ENCODE measurements around the gene DPP7. TPM values are rescaled to one million over a fixed set of nuclear protein-coding genes. Genes with fewer than 3 reads are reported as not detected.
A peak's percentile ranks its signal among the peaks of the same experiment; 100 is the strongest.

The DPP7 gene
- total RNA-seq, 2 experiments from 2014 or later = 248 TPM

GRCh38 chr9:137157618-137158415 is 43.3 kb upstream of the DPP7 start:
- Mint-ChIP-seq H3K4me3 (no peak overlapping the region), H3K9me3 (ENCODE audit: insufficient read depth) (no peaks in the 10 kb centered on the region), H3K27ac (no peak overlapping the region), H3K36me3 (ENCODE audit: low read depth) (no peaks in the 10 kb centered on the region), H3K4me1 (ENCODE audit: low read depth) (peaks cover 26% of the 10 kb centered on the region), H3K27me3 (ENCODE audit: low read depth) (peaks cover 36% of the 10 kb centered on the region)
- ATAC-seq (no peak), DNase-seq (no peak)
- POLR2A ChIA-PET = interaction anchor here (0.6 to 1.3 kb wide), 2 partner anchors 31 to 50 kb away, joined by 3 read pairs; no protein-coding TSS in a partner anchor
- CTCF ChIA-PET = interaction anchor here (1.0 kb wide), 1 partner anchor 90 kb away, joined by 3 read pairs; no protein-coding TSS in a partner anchor

- Mint-ChIP-seq H3K27me3 (ENCODE audit: low read depth) (peaks cover 35% of the 10 kb centered on the region), H3K27ac (no peak overlapping the region), H3K9me3 (ENCODE audit: insufficient read depth) (no peaks in the 10 kb centered on the region), H3K4me1 (ENCODE audit: low read depth) (peaks cover 25% of the 10 kb centered on the region), H3K4me3 (peak overlapping the region; percentile 32), H3K36me3 (ENCODE audit: low read depth) (no peaks in the 10 kb centered on the region)
- peak; percentile 64 for DNase-seq
- peak; percentile 58 for ATAC-seq
- ChIA-PET POLR2A (interaction anchor here (0.6 to 1.3 kb wide), 4 partner anchors 12 to 32 kb away, joined by 3 to 5 read pairs (median 3); no protein-coding TSS in a partner anchor), CTCF (interaction anchor here (0.7 to 1.2 kb wide), 3 partner anchors 43 to 209 kb away, joined by 3 read pairs; no protein-coding TSS in a partner anchor)
These were observed 42.2 kb upstream of the DPP7 start for GRCh38 chr9:137156567-137157375.

GRCh38 chr9:137152844-137153405 is 38.4 kb upstream of the DPP7 start:
- Mint-ChIP-seq H3K27ac (no peak overlapping the region), H3K27me3 (ENCODE audit: low read depth) (peaks cover 23% of the 10 kb centered on the region), H3K4me3 (no peak overlapping the region), H3K9me3 (ENCODE audit: insufficient read depth) (no peaks in the 10 kb centered on the region), H3K4me1 (ENCODE audit: low read depth) (peaks cover 19% of the 10 kb centered on the region), H3K36me3 (ENCODE audit: low read depth) (no peaks in the 10 kb centered on the region)
- POLR2A ChIA-PET = no interaction called here
- CTCF ChIA-PET = interaction anchor here (0.9 kb wide), 1 partner anchor 74 kb away, joined by 3 read pairs; the partner anchor contains the start of gene RNF224
- no peak for ATAC-seq
- DNase-seq = no peak

- Mint-ChIP-seq H3K4me1 (ENCODE audit: low read depth) (peaks cover 7% of the 10 kb centered on the region), H3K9me3 (ENCODE audit: insufficient read depth) (no peaks in the 10 kb centered on the region), H3K36me3 (ENCODE audit: low read depth) (no peaks in the 10 kb centered on the region), H3K27me3 (ENCODE audit: low read depth) (peaks cover 10% of the 10 kb centered on the region), H3K4me3 (no peak overlapping the region), H3K27ac (no peak overlapping the region)
- POLR2A ChIA-PET = interaction anchor here (0.8 to 1.3 kb wide), 4 partner anchors 13 to 90 kb away, joined by 3 to 4 read pairs (median 3); partner anchors contain the start of gene TUBB4B
- CTCF ChIA-PET = interaction anchor here (1.2 to 2.0 kb wide), 4 partner anchors 38 to 116 kb away, joined by 3 to 4 read pairs (median 4); partner anchors contain the start of genes ANAPC2, RNF224 and SSNA1
- ATAC-seq (peak; percentile 40), DNase-seq (peak; percentile 61)
These were observed 36.3 kb upstream of the DPP7 start for GRCh38 chr9:137150617-137151457.

GRCh38 chr9:137149942-137150616 is 35.5 kb upstream of the DPP7 start:
- Mint-ChIP-seq H3K4me1 (ENCODE audit: low read depth) (peaks cover 7% of the 10 kb centered on the region), H3K27ac (no peak overlapping the region), H3K9me3 (ENCODE audit: insufficient read depth) (no peaks in the 10 kb centered on the region), H3K36me3 (ENCODE audit: low read depth) (no peaks in the 10 kb centered on the region), H3K27me3 (ENCODE audit: low read depth) (peaks cover 7% of the 10 kb centered on the region), H3K4me3 (no peak overlapping the region)
- ChIA-PET CTCF (interaction anchor here (0.7 to 2.0 kb wide), 6 partner anchors 21 to 115 kb away, joined by 3 to 6 read pairs (median 4); partner anchors contain the start of gene RNF224), POLR2A (interaction anchor here (1.2 to 1.4 kb wide), 3 partner anchors 12 to 21 kb away, joined by 3 to 6 read pairs (median 3); no protein-coding TSS in a partner anchor)
- no peak for ATAC-seq
- DNase-seq = peak; percentile 50

GRCh38 chr9:137149363-137149762 is 34.8 kb upstream of the DPP7 start:
- H3K4me1 Mint-ChIP-seq (ENCODE audit: low read depth) = peaks cover 7% of the 10 kb centered on the region
- no peak overlapping the region for H3K27ac Mint-ChIP-seq
- DNase-seq (no peak), ATAC-seq (no peak)
- no peak overlapping the region for H3K4me3 Mint-ChIP-seq
- ChIA-PET CTCF (interaction anchor here (0.9 to 1.9 kb wide), 4 partner anchors 27 to 87 kb away, joined by 3 to 6 read pairs (median 4); partner anchors contain the start of gene RNF224), POLR2A (interaction anchor here (1.4 kb wide), 1 partner anchor 20 kb away, joined by 6 read pairs; no protein-coding TSS in a partner anchor)
- peaks cover 2% of the 10 kb centered on the region for H3K27me3 Mint-ChIP-seq (ENCODE audit: low read depth)
- H3K9me3 Mint-ChIP-seq (ENCODE audit: insufficient read depth) = no peaks in the 10 kb centered on the region
- H3K36me3 Mint-ChIP-seq (ENCODE audit: low read depth) = no peaks in the 10 kb centered on the region

- no peaks in the 10 kb centered on the region for H3K36me3 Mint-ChIP-seq (ENCODE audit: low read depth)
- ATAC-seq (no peak), DNase-seq (no peak)
- no peak overlapping the region for H3K27ac Mint-ChIP-seq
- no peaks in the 10 kb centered on the region for H3K9me3 Mint-ChIP-seq (ENCODE audit: insufficient read depth)
- H3K4me1 Mint-ChIP-seq (ENCODE audit: low read depth) = peaks cover 7% of the 10 kb centered on the region
- H3K4me3 Mint-ChIP-seq = no peak overlapping the region
- H3K27me3 Mint-ChIP-seq (ENCODE audit: low read depth) = peaks cover 2% of the 10 kb centered on the region
- CTCF ChIA-PET = interaction anchor here (1.3 kb wide), 1 partner anchor 88 kb away, joined by 6 read pairs; no protein-coding TSS in a partner anchor
- POLR2A ChIA-PET = interaction anchor here (1.4 kb wide), 1 partner anchor 19 kb away, joined by 6 read pairs; no protein-coding TSS in a partner anchor
These were observed 34.1 kb upstream of the DPP7 start for GRCh38 chr9:137148661-137149060.

GRCh38 chr9:137148242-137148641 is 33.7 kb upstream of the DPP7 start:
- ChIA-PET POLR2A (no interaction called here), CTCF (no interaction called here)
- H3K36me3 Mint-ChIP-seq (ENCODE audit: low read depth) = no peaks in the 10 kb centered on the region
- H3K27ac Mint-ChIP-seq = no peak overlapping the region
- no peaks in the 10 kb centered on the region for H3K9me3 Mint-ChIP-seq (ENCODE audit: insufficient read depth)
- peaks cover 2% of the 10 kb centered on the region for H3K27me3 Mint-ChIP-seq (ENCODE audit: low read depth)
- H3K4me1 Mint-ChIP-seq (ENCODE audit: low read depth) = peaks cover 7% of the 10 kb centered on the region
- ATAC-seq (no peak), DNase-seq (no peak)
- no peak overlapping the region for H3K4me3 Mint-ChIP-seq

- H3K4me1 Mint-ChIP-seq (ENCODE audit: low read depth) = peaks cover 7% of the 10 kb centered on the region
- H3K27ac Mint-ChIP-seq = no peak overlapping the region
- CTCF ChIA-PET = no interaction called here
- H3K9me3 Mint-ChIP-seq (ENCODE audit: insufficient read depth) = no peaks in the 10 kb centered on the region
- H3K27me3 Mint-ChIP-seq (ENCODE audit: low read depth) = peaks cover 2% of the 10 kb centered on the region
- POLR2A ChIA-PET = no interaction called here
- no peaks in the 10 kb centered on the region for H3K36me3 Mint-ChIP-seq (ENCODE audit: low read depth)
- no peak overlapping the region for H3K4me3 Mint-ChIP-seq
- DNase-seq (no peak), ATAC-seq (no peak)
These were observed 33.2 kb upstream of the DPP7 start for GRCh38 chr9:137147793-137148160.

- no peak overlapping the region for H3K4me3 Mint-ChIP-seq
- no peak overlapping the region for H3K27ac Mint-ChIP-seq
- H3K36me3 Mint-ChIP-seq (ENCODE audit: low read depth) = no peaks in the 10 kb centered on the region
- peaks cover 7% of the 10 kb centered on the region for H3K4me1 Mint-ChIP-seq (ENCODE audit: low read depth)
- peaks cover 4% of the 10 kb centered on the region for H3K27me3 Mint-ChIP-seq (ENCODE audit: low read depth)
- H3K9me3 Mint-ChIP-seq (ENCODE audit: insufficient read depth) = no peaks in the 10 kb centered on the region
- ATAC-seq (no peak), DNase-seq (no peak)
- ChIA-PET CTCF (no interaction called here), POLR2A (no interaction called here)
These were observed 32.7 kb upstream of the DPP7 start for GRCh38 chr9:137147091-137147792.

All from activated CD8-positive, alpha-beta T cell treated with anti-CD3 and anti-CD28 coated beads, Interleukin-2, amount 10 ng/mL, durations not matched to agents 7 days and 5 days (primary cell).